ENCODE results near the gene GALNT10.

DNA sequence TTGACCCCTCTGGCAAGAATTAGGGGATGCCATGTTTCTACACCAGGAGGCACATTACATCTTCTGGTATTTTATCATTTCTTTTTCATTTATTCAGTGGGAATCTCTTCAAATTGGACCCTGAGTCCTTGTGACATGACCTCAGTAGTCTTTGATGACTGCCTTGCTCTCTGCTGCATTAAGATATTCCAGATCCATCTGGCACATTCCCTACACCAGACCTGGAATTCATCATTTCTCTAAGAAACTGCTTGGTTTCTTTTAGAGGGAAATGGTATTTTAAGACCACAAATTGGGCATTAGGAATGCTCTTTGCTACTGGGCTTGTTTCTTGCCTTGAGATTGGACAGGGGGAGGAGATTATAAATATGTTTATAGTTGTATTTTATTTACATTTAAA lies 61.0 kb downstream of the GALNT10 start:
- TF ChIP-seq, protein P1, sequence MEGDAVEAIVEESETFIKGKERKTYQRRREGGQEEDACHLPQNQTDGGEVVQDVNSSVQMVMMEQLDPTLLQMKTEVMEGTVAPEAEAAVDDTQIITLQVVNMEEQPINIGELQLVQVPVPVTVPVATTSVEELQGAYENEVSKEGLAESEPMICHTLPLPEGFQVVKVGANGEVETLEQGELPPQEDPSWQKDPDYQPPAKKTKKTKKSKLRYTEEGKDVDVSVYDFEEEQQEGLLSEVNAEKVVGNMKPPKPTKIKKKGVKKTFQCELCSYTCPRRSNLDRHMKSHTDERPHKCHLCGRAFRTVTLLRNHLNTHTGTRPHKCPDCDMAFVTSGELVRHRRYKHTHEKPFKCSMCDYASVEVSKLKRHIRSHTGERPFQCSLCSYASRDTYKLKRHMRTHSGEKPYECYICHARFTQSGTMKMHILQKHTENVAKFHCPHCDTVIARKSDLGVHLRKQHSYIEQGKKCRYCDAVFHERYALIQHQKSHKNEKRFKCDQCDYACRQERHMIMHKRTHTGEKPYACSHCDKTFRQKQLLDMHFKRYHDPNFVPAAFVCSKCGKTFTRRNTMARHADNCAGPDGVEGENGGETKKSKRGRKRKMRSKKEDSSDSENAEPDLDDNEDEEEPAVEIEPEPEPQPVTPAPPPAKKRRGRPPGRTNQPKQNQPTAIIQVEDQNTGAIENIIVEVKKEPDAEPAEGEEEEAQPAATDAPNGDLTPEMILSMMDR (IDR thresholded peaks at IDR 0.05), result no peak
- TF ChIP-seq POLR2A (IDR thresholded peaks at IDR 0.05), result no peak
